HEK293 (cell line): Measurements from ENCODE around the gene TOMM70.

ENCODE experiments used
- CTCF ChIA-PET: fragments of 350-600 bp; formaldehyde crosslinking; extraction: SDS; loops from one replicate; lab custom pipeline; 2021; ENCODE audit warnings: antibody characterized with exemption; lab: Yijun Ruan, JAX
- POLR2A ChIA-PET: fragments of 300-600 bp; formaldehyde crosslinking; extraction: SDS; loops from one replicate; lab custom pipeline; 2020; ENCODE audit warnings: antibody characterized with exemption, inconsistent platforms; lab: Yijun Ruan, JAX
- H3K27ac ChIP-seq: fragments of 200-500 bp; sonication (Bioruptor generic); 2 replicates; pipeline ENCODE4 v1.5.1; 2014; ENCODE audit warnings: low read depth, low read length, control low read depth, inconsistent platforms; ENCODE audit errors: extremely low read depth
- H3K36me3 ChIP-seq, 2 experiments: fragments of 200-500 bp in 1 of 2; sonication (Bioruptor generic) in 1 of 2; 1 replicate in 1 of 2; 2 replicates in 1 of 2; pipeline ENCODE4 v1.5.1; 2014 to 2017; ENCODE audit warnings: inconsistent platforms in 2 of 2, low read length in 2 of 2; ENCODE audit not compliant: control insufficient read depth in 2 of 2, insufficient read depth in 1 of 2
- H3K4me1 ChIP-seq: fragments of 200-500 bp; sonication (Bioruptor generic); 2 replicates; pipeline ENCODE4 v1.5.1; 2014; ENCODE audit warnings: mild to moderate bottlenecking, low read length, inconsistent platforms; ENCODE audit not compliant: control insufficient read depth, insufficient read depth
- H3K4me3 ChIP-seq: 2 replicates; pipeline ENCODE4 v1.5.1; 2011; ENCODE audit warnings: low read depth, mild to moderate bottlenecking, control low read depth, low read length, moderate library complexity
- H3K9me3 ChIP-seq: fragments of 200-500 bp; sonication (Bioruptor generic); 2 replicates; pipeline ENCODE4 v1.5.1; 2014; ENCODE audit warnings: low read depth, low read length, inconsistent platforms; ENCODE audit not compliant: control insufficient read depth, insufficient read depth
- KLF10 ChIP-seq: fragments of 450-650 bp; IDR thresholded peaks from 2 replicates; pipeline ENCODE4 v1.5.1; 2018; ENCODE audit warnings: missing biosample characterization, mild to moderate bottlenecking, missing genetic modification characterization
- SP3 ChIP-seq: fragments of 450-650 bp; formaldehyde crosslinking; IDR thresholded peaks from 2 replicates; pipeline ENCODE4 v1.5.1; 2016; ENCODE audit warnings: missing biosample characterization, missing genetic modification characterization
- ZBTB1 ChIP-seq: fragments of 450-650 bp; formaldehyde crosslinking; IDR thresholded peaks from 2 replicates; pipeline ENCODE4 v1.5.1; 2016; ENCODE audit warnings: missing biosample characterization, missing genetic modification characterization
- ZBTB8A ChIP-seq: fragments of 450-650 bp; formaldehyde crosslinking; IDR thresholded peaks from 2 replicates; pipeline ENCODE4 v1.5.1; 2016; ENCODE audit warnings: missing biosample characterization, missing genetic modification characterization
- ZEB2 ChIP-seq: fragments of 450-650 bp; formaldehyde crosslinking; IDR thresholded peaks from 2 replicates; pipeline ENCODE4 v1.5.1; 2016; ENCODE audit warnings: missing biosample characterization, missing genetic modification characterization
- ZNF138 ChIP-seq: fragments of 450-650 bp; formaldehyde crosslinking; IDR thresholded peaks from 2 replicates; pipeline ENCODE4 v1.5.1; 2016; ENCODE audit warnings: missing biosample characterization, missing genetic modification characterization, borderline replicate concordance
- ZNF146 ChIP-seq: fragments of 450-650 bp; formaldehyde crosslinking; IDR thresholded peaks from 2 replicates; pipeline ENCODE4 v1.5.1; 2016; ENCODE audit warnings: missing biosample characterization, missing genetic modification characterization
- ZNF169 ChIP-seq: fragments of 450-650 bp; formaldehyde crosslinking; IDR thresholded peaks from 2 replicates; pipeline ENCODE4 v1.5.1; 2016; ENCODE audit warnings: missing biosample characterization, missing genetic modification characterization
- ZNF324 ChIP-seq: fragments of 450-650 bp; formaldehyde crosslinking; IDR thresholded peaks from 2 replicates; pipeline ENCODE4 v1.5.1; 2016; ENCODE audit warnings: missing biosample characterization, missing genetic modification characterization
- ZNF433 ChIP-seq: fragments of 450-650 bp; formaldehyde crosslinking; IDR thresholded peaks from 2 replicates; pipeline ENCODE4 v1.5.1; 2016; ENCODE audit warnings: missing biosample characterization, missing genetic modification characterization, low read depth
- ZNF777 ChIP-seq: fragments of 450-650 bp; formaldehyde crosslinking; IDR thresholded peaks from 2 replicates; pipeline ENCODE4 v1.5.1; 2017; ENCODE audit warnings: missing biosample characterization, missing genetic modification characterization, borderline replicate concordance
- ZXDB ChIP-seq: fragments of 450-650 bp; formaldehyde crosslinking; IDR thresholded peaks from 2 replicates; pipeline ENCODE4 v1.5.1; 2016; ENCODE audit warnings: missing biosample characterization, missing genetic modification characterization
- TF ChIP-seq, protein P1 (sequence below): fragments of 450-650 bp; formaldehyde crosslinking; IDR thresholded peaks from 2 replicates; pipeline ENCODE4 v1.5.1; 2016; ENCODE audit warnings: missing biosample characterization, missing genetic modification characterization
- TF ChIP-seq, protein P2 (sequence below): IDR thresholded peaks from 2 replicates; pipeline ENCODE4 v1.6.1; 2011; ENCODE audit warnings: mild to moderate bottlenecking, low read depth, low read length, borderline replicate concordance
- TF ChIP-seq, protein P3 (sequence below): fragments of 450-650 bp; formaldehyde crosslinking; optimal IDR thresholded peaks from 2 replicates; pipeline ENCODE3; 2016; ENCODE audit warnings: missing biosample characterization, mild to moderate bottlenecking, missing genetic modification characterization
- TF ChIP-seq, protein P4 (sequence below): fragments of 450-650 bp; formaldehyde crosslinking; IDR thresholded peaks from 2 replicates; pipeline ENCODE4 v1.5.1; 2016; ENCODE audit warnings: missing biosample characterization, missing genetic modification characterization, borderline replicate concordance
- TF ChIP-seq, protein P5 (sequence below): fragments of 450-650 bp; formaldehyde crosslinking; conservative IDR thresholded peaks from 2 replicates; pipeline ENCODE4 v1.5.1; 2016; ENCODE audit warnings: low read depth, missing biosample characterization, missing genetic modification characterization

Gene TOMM70

DNA sequence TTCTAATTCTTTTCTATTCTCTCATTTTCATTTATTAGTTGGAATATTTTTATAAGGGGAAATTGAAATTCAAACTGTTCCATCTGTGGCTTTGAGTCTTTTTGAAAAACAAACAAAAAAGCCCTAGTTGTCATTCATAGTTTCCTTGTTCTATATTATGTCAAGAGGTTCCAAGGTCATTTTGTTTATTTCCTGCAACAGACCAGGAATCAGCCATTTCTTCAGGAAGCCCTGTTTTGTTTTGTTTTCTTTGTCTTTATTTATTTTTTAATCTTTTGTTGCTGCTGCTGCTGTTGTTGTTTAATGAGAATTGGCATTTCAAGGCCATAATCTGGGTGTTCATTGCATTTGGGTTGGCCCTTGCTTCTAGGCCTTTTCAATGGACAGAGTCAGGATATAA is 15.3 kb upstream of the TOMM70 start:
- ChIA-PET CTCF (no interaction called here), POLR2A (no interaction called here)
- Histone ChIP-seq H3K27ac (no peak overlapping the region), H3K4me1 (no peaks in the 10 kb centered on the region), H3K4me3 (no peak overlapping the region)
- TF ChIP-seq ZNF324 (no peak), ZBTB1 (tag by site-specific recombination) (no peak), ZNF138 (tag by site-specific recombination) (no peak), SP3 (no peak), ZNF169 (tag by site-specific recombination) (no peak)
- TF ChIP-seq, protein P1, sequence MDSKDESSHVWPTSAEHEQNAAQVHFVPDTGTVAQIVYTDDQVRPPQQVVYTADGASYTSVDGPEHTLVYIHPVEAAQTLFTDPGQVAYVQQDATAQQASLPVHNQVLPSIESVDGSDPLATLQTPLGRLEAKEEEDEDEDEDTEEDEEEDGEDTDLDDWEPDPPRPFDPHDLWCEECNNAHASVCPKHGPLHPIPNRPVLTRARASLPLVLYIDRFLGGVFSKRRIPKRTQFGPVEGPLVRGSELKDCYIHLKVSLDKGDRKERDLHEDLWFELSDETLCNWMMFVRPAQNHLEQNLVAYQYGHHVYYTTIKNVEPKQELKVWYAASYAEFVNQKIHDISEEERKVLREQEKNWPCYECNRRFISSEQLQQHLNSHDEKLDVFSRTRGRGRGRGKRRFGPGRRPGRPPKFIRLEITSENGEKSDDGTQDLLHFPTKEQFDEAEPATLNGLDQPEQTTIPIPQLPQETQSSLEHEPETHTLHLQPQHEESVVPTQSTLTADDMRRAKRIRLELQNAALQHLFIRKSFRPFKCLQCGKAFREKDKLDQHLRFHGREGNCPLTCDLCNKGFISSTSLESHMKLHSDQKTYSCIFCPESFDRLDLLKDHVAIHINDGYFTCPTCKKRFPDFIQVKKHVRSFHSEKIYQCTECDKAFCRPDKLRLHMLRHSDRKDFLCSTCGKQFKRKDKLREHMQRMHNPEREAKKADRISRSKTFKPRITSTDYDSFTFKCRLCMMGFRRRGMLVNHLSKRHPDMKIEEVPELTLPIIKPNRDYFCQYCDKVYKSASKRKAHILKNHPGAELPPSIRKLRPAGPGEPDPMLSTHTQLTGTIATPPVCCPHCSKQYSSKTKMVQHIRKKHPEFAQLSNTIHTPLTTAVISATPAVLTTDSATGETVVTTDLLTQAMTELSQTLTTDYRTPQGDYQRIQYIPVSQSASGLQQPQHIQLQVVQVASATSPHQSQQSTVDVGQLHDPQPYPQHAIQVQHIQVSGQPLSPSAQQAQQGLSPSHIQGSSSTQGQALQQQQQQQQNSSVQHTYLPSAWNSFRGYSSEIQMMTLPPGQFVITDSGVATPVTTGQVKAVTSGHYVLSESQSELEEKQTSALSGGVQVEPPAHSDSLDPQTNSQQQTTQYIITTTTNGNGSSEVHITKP (tag by site-specific recombination), result no peak
- TF ChIP-seq, all 188 proteins: peak for 0
- Histone ChIP-seq H3K36me3 (peaks cover 0 to 4% of the 10 kb centered on the region in 2 experiments; a peak in 1 of 3 replicates), H3K9me3 (no peaks in the 10 kb centered on the region)

DNA sequence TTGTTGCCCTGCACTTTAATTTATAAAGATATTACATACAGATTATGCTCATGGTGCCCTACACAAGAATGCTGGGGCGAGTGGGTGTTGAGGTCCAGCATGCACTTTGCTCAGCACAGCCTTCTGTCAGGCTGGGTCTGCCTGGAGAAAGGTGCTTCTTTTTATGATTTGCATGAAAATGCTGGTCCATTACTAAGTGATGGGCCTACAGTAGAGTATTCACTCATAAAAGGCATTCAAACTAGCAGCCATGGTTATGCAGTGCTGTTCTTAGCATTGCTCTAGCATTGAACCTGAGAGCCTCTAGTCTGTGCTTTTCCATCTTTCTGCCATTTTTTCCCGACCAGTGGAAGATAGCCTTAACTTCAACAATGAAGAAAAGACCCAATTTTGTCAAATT is 12.7 kb upstream of the TOMM70 start:
- Histone ChIP-seq H3K9me3 (no peaks in the 10 kb centered on the region), H3K4me1 (no peaks in the 10 kb centered on the region), H3K4me3 (no peak overlapping the region), H3K36me3 (peaks cover 0 to 4% of the 10 kb centered on the region in 2 experiments; a peak in 1 of 3 replicates), H3K27ac (no peak overlapping the region)
- no peak for TF ChIP-seq ZBTB8A
- no peak for TF ChIP-seq ZNF433
- TF ChIP-seq ZNF146 (tag by site-specific recombination), result no peak
- no peak for TF ChIP-seq KLF10 (tag by site-specific recombination)
- TF ChIP-seq, protein P2, sequence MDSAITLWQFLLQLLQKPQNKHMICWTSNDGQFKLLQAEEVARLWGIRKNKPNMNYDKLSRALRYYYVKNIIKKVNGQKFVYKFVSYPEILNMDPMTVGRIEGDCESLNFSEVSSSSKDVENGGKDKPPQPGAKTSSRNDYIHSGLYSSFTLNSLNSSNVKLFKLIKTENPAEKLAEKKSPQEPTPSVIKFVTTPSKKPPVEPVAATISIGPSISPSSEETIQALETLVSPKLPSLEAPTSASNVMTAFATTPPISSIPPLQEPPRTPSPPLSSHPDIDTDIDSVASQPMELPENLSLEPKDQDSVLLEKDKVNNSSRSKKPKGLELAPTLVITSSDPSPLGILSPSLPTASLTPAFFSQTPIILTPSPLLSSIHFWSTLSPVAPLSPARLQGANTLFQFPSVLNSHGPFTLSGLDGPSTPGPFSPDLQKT, result no peak
- TF ChIP-seq ZXDB (tag by site-specific recombination), result no peak
- no peak for TF ChIP-seq ZEB2 (tag by site-specific recombination)
- TF ChIP-seq ZNF169 (tag by site-specific recombination), result no peak
- no peak for TF ChIP-seq ZNF777 (tag by site-specific recombination)
- TF ChIP-seq, protein P3, sequence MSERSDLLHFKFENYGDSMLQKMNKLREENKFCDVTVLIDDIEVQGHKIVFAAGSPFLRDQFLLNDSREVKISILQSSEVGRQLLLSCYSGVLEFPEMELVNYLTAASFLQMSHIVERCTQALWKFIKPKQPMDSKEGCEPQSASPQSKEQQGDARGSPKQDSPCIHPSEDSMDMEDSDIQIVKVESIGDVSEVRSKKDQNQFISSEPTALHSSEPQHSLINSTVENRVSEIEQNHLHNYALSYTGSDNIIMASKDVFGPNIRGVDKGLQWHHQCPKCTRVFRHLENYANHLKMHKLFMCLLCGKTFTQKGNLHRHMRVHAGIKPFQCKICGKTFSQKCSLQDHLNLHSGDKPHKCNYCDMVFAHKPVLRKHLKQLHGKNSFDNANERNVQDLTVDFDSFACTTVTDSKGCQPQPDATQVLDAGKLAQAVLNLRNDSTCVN (tag by site-specific recombination), result no peak
- TF ChIP-seq ZBTB1 (tag by site-specific recombination), result no peak
- TF ChIP-seq, protein P4, sequence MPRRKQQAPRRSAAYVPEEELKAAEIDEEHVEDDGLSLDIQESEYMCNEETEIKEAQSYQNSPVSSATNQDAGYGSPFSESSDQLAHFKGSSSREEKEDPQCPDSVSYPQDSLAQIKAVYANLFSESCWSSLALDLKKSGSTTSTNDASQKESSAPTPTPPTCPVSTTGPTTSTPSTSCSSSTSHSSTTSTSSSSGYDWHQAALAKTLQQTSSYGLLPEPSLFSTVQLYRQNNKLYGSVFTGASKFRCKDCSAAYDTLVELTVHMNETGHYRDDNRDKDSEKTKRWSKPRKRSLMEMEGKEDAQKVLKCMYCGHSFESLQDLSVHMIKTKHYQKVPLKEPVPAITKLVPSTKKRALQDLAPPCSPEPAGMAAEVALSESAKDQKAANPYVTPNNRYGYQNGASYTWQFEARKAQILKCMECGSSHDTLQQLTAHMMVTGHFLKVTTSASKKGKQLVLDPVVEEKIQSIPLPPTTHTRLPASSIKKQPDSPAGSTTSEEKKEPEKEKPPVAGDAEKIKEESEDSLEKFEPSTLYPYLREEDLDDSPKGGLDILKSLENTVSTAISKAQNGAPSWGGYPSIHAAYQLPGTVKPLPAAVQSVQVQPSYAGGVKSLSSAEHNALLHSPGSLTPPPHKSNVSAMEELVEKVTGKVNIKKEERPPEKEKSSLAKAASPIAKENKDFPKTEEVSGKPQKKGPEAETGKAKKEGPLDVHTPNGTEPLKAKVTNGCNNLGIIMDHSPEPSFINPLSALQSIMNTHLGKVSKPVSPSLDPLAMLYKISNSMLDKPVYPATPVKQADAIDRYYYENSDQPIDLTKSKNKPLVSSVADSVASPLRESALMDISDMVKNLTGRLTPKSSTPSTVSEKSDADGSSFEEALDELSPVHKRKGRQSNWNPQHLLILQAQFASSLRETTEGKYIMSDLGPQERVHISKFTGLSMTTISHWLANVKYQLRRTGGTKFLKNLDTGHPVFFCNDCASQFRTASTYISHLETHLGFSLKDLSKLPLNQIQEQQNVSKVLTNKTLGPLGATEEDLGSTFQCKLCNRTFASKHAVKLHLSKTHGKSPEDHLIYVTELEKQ (tag by site-specific recombination), result no peak
- TF ChIP-seq, protein P5, sequence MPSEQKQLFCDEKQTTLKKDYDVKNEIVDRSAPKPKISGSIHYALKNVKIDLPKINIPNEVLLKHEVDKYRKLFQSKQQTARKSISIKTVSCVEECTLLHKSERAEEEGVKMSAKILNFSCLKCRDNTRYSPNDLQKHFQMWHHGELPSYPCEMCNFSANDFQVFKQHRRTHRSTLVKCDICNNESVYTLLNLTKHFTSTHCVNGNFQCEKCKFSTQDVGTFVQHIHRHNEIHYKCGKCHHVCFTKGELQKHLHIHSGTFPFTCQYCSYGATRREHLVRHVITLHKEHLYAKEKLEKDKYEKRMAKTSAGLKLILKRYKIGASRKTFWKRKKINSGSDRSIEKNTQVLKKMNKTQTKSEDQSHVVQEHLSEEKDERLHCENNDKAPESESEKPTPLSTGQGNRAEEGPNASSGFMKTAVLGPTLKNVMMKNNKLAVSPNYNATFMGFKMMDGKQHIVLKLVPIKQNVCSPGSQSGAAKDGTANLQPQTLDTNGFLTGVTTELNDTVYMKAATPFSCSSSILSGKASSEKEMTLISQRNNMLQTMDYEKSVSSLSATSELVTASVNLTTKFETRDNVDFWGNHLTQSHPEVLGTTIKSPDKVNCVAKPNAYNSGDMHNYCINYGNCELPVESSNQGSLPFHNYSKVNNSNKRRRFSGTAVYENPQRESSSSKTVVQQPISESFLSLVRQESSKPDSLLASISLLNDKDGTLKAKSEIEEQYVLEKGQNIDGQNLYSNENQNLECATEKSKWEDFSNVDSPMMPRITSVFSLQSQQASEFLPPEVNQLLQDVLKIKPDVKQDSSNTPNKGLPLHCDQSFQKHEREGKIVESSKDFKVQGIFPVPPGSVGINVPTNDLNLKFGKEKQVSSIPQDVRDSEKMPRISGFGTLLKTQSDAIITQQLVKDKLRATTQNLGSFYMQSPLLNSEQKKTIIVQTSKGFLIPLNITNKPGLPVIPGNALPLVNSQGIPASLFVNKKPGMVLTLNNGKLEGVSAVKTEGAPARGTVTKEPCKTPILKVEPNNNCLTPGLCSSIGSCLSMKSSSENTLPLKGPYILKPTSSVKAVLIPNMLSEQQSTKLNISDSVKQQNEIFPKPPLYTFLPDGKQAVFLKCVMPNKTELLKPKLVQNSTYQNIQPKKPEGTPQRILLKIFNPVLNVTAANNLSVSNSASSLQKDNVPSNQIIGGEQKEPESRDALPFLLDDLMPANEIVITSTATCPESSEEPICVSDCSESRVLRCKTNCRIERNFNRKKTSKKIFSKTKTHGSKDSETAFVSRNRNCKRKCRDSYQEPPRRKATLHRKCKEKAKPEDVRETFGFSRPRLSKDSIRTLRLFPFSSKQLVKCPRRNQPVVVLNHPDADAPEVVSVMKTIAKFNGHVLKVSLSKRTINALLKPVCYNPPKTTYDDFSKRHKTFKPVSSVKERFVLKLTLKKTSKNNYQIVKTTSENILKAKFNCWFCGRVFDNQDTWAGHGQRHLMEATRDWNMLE (tag by site-specific recombination), result no peak
- POLR2A ChIA-PET, result no interaction called here
- CTCF ChIA-PET, result no interaction called here
